ENCODE measurements around the gene ARHGEF7.

ARHGEF7 gene

GRCh38 chr13:111241862-111242261, 126.8 kb downstream of the ARHGEF7 start:
- H2BK120ac ChIP-seq (ENCODE audit: insufficient read depth, low read length, poor library complexity) = no peak overlapping the region
- no peak overlapping the region for H4K8ac ChIP-seq (ENCODE audit: low read depth, low read length)
- no peak overlapping the region for H3K14ac ChIP-seq (ENCODE audit: low read length)
- no peak overlapping the region for H2AFZ ChIP-seq (ENCODE audit: insufficient read depth, low read length, poor library complexity)
- H3K79me1 ChIP-seq (ENCODE audit: low read length) = no peaks in the 10 kb centered on the region
- H3K27me3 ChIP-seq (ENCODE audit: insufficient read depth, low read length) = no peaks in the 10 kb centered on the region
- no peak overlapping the region for H2BK5ac ChIP-seq (ENCODE audit: low read depth, low read length, poor library complexity)
- no peak overlapping the region for H4K12ac ChIP-seq (ENCODE audit: low read depth, low read length)
- no peak for DNase-seq
- no peak overlapping the region for H2BK12ac ChIP-seq (ENCODE audit: low read length)
- no peaks in the 10 kb centered on the region for H3K79me2 ChIP-seq (ENCODE audit: control insufficient read depth, insufficient read depth, low read length, poor library complexity)
- no peak overlapping the region for H4K91ac ChIP-seq (ENCODE audit: low read depth, low read length)
- H3K9me3 ChIP-seq (ENCODE audit: insufficient read depth, low read depth, low read length) = peaks cover 1% of the 10 kb centered on the region
- no peak overlapping the region for H3K9ac ChIP-seq (ENCODE audit: low read length)
- no peak overlapping the region for H3K27ac ChIP-seq (ENCODE audit: low read depth, low read length)
- no peak overlapping the region for H3K4ac ChIP-seq (ENCODE audit: low read depth, low read length)
- no peak overlapping the region for H3K4me3 ChIP-seq (ENCODE audit: low read depth, low read length)
- H3K4me1 ChIP-seq (ENCODE audit: control insufficient read depth in 1 of 2, insufficient read depth in 2 of 2, low read length in 2 of 2) = peaks cover 0 to 2% of the 10 kb centered on the region in 2 experiments
- no peak overlapping the region for H3K4me2 ChIP-seq (ENCODE audit: low read length)
- no peak overlapping the region for H2AK5ac ChIP-seq (ENCODE audit: low read length)
- no CpG with 5 or more reads among the region's 11 CpGs for WGBS (ENCODE audit: extremely low coverage, insufficient coverage, insufficient read length)
- no peak overlapping the region for H3K18ac ChIP-seq (ENCODE audit: low read length)
- no peak overlapping the region for H3K23ac ChIP-seq (ENCODE audit: low read length)
- peaks cover 11 to 14% of the 10 kb centered on the region in 2 experiments for H3K36me3 ChIP-seq (ENCODE audit: control insufficient read depth in 1 of 2, insufficient read depth in 2 of 2, low read length in 2 of 2)

GRCh38 chr13:111242585-111242984, 127.5 kb downstream of the ARHGEF7 start:
- H3K9me3 ChIP-seq (ENCODE audit: insufficient read depth, low read depth, low read length) = peaks cover 1% of the 10 kb centered on the region
- H3K4me2 ChIP-seq (ENCODE audit: low read length) = no peak overlapping the region
- no peak overlapping the region for H3K4me3 ChIP-seq (ENCODE audit: low read depth, low read length)
- no peak overlapping the region for H3K18ac ChIP-seq (ENCODE audit: low read length)
- H3K79me2 ChIP-seq (ENCODE audit: control insufficient read depth, insufficient read depth, low read length, poor library complexity) = no peaks in the 10 kb centered on the region
- peaks cover 1 to 2% of the 10 kb centered on the region in 2 experiments for H3K4me1 ChIP-seq (ENCODE audit: control insufficient read depth in 1 of 2, insufficient read depth in 2 of 2, low read length in 2 of 2)
- H3K27me3 ChIP-seq (ENCODE audit: insufficient read depth, low read length) = no peaks in the 10 kb centered on the region
- no peak overlapping the region for H3K23ac ChIP-seq (ENCODE audit: low read length)
- H3K9ac ChIP-seq (ENCODE audit: low read length) = no peak overlapping the region
- no peak overlapping the region for H4K12ac ChIP-seq (ENCODE audit: low read depth, low read length)
- DNase-seq = no peak
- H4K8ac ChIP-seq (ENCODE audit: low read depth, low read length) = no peak overlapping the region
- no peak overlapping the region for H3K4ac ChIP-seq (ENCODE audit: low read depth, low read length)
- no CpG with 5 or more reads among the region's 8 CpGs for WGBS (ENCODE audit: extremely low coverage, insufficient coverage, insufficient read length)
- H4K91ac ChIP-seq (ENCODE audit: low read depth, low read length) = no peak overlapping the region
- peaks cover 11 to 14% of the 10 kb centered on the region in 2 experiments for H3K36me3 ChIP-seq (ENCODE audit: control insufficient read depth in 1 of 2, insufficient read depth in 2 of 2, low read length in 2 of 2)
- no peak overlapping the region for H3K27ac ChIP-seq (ENCODE audit: low read depth, low read length)
- H2BK12ac ChIP-seq (ENCODE audit: low read length) = no peak overlapping the region
- no peaks in the 10 kb centered on the region for H3K79me1 ChIP-seq (ENCODE audit: low read length)
- H2AFZ ChIP-seq (ENCODE audit: insufficient read depth, low read length, poor library complexity) = no peak overlapping the region
- no peak overlapping the region for H2BK5ac ChIP-seq (ENCODE audit: low read depth, low read length, poor library complexity)
- no peak overlapping the region for H2AK5ac ChIP-seq (ENCODE audit: low read length)
- H2BK120ac ChIP-seq (ENCODE audit: insufficient read depth, low read length, poor library complexity) = no peak overlapping the region
- no peak overlapping the region for H3K14ac ChIP-seq (ENCODE audit: low read length)

- H3K27ac ChIP-seq (ENCODE audit: low read depth, low read length) = no peak overlapping the region
- no peak overlapping the region for H3K18ac ChIP-seq (ENCODE audit: low read length)
- no peak overlapping the region for H3K4me3 ChIP-seq (ENCODE audit: low read depth, low read length)
Observed at GRCh38 chr13:111243981-111244380, 128.9 kb downstream of the ARHGEF7 start.

GRCh38 chr13:111245576-111246384, 130.7 kb downstream of the ARHGEF7 start:
- Histone ChIP-seq H3K23ac (ENCODE audit: low read length) (no peak overlapping the region), H3K4me1 (ENCODE audit: control insufficient read depth in 1 of 2, insufficient read depth in 2 of 2, low read length in 2 of 2) (peaks cover 0 to 8% of the 10 kb centered on the region in 2 experiments), H3K79me2 (ENCODE audit: control insufficient read depth, insufficient read depth, low read length, poor library complexity) (no peaks in the 10 kb centered on the region), H3K18ac (ENCODE audit: low read length) (no peak overlapping the region), H3K27me3 (ENCODE audit: insufficient read depth, low read length) (no peaks in the 10 kb centered on the region), H4K12ac (ENCODE audit: low read depth, low read length) (no peak overlapping the region), H2BK5ac (ENCODE audit: low read depth, low read length, poor library complexity) (no peak overlapping the region), H3K4me3 (ENCODE audit: low read depth, low read length) (no peak overlapping the region), H4K8ac (ENCODE audit: low read depth, low read length) (no peak overlapping the region), H3K27ac (ENCODE audit: low read depth, low read length) (no peak overlapping the region), H4K91ac (ENCODE audit: low read depth, low read length) (no peak overlapping the region), H3K4me2 (ENCODE audit: low read length) (no peak overlapping the region), H3K9me3 (ENCODE audit: insufficient read depth, low read depth, low read length) (no peaks in the 10 kb centered on the region), H2AFZ (ENCODE audit: insufficient read depth, low read length, poor library complexity) (no peak overlapping the region), H3K4ac (ENCODE audit: low read depth, low read length) (no peak overlapping the region), H3K14ac (ENCODE audit: low read length) (no peak overlapping the region), H2BK12ac (ENCODE audit: low read length) (no peak overlapping the region), H3K79me1 (ENCODE audit: low read length) (no peaks in the 10 kb centered on the region), H2AK5ac (ENCODE audit: low read length) (no peak overlapping the region), H2BK120ac (ENCODE audit: insufficient read depth, low read length, poor library complexity) (no peak overlapping the region), H3K9ac (ENCODE audit: low read length) (no peak overlapping the region), H3K36me3 (ENCODE audit: control insufficient read depth in 1 of 2, insufficient read depth in 2 of 2, low read length in 2 of 2) (peaks cover 7 to 8% of the 10 kb centered on the region in 2 experiments)
- WGBS (ENCODE audit: extremely low coverage, insufficient coverage, insufficient read length) = no CpG with 5 or more reads among the region's 11 CpGs
- DNase-seq = no peak

More at GRCh38 chr13:111243981-111244380, 128.9 kb downstream of the ARHGEF7 start:
- Histone ChIP-seq H2BK12ac (ENCODE audit: low read length) (no peak overlapping the region), H3K9ac (ENCODE audit: low read length) (no peak overlapping the region), H2BK120ac (ENCODE audit: insufficient read depth, low read length, poor library complexity) (no peak overlapping the region), H3K4ac (ENCODE audit: low read depth, low read length) (no peak overlapping the region), H3K4me1 (ENCODE audit: control insufficient read depth in 1 of 2, insufficient read depth in 2 of 2, low read length in 2 of 2) (peaks cover 2 to 3% of the 10 kb centered on the region in 2 experiments), H3K4me2 (ENCODE audit: low read length) (no peak overlapping the region), H4K91ac (ENCODE audit: low read depth, low read length) (no peak overlapping the region), H4K8ac (ENCODE audit: low read depth, low read length) (no peak overlapping the region), H3K27me3 (ENCODE audit: insufficient read depth, low read length) (no peaks in the 10 kb centered on the region), H2AFZ (ENCODE audit: insufficient read depth, low read length, poor library complexity) (no peak overlapping the region), H3K9me3 (ENCODE audit: insufficient read depth, low read depth, low read length) (no peaks in the 10 kb centered on the region), H4K12ac (ENCODE audit: low read depth, low read length) (no peak overlapping the region), H3K79me2 (ENCODE audit: control insufficient read depth, insufficient read depth, low read length, poor library complexity) (no peaks in the 10 kb centered on the region), H3K79me1 (ENCODE audit: low read length) (no peaks in the 10 kb centered on the region), H3K23ac (ENCODE audit: low read length) (no peak overlapping the region), H2BK5ac (ENCODE audit: low read depth, low read length, poor library complexity) (no peak overlapping the region), H3K36me3 (ENCODE audit: control insufficient read depth in 1 of 2, insufficient read depth in 2 of 2, low read length in 2 of 2) (peaks cover 11% of the 10 kb centered on the region in 2 experiments), H2AK5ac (ENCODE audit: low read length) (no peak overlapping the region), H3K14ac (ENCODE audit: low read length) (no peak overlapping the region)
- no CpG with 5 or more reads among the region's 1 CpG for WGBS (ENCODE audit: extremely low coverage, insufficient coverage, insufficient read length)
- no peak for DNase-seq

Data from trophoblast cell (in vitro differentiated cells and primary cell).